ENCODE data around the gene ANKRD66.

Gene ANKRD66

GRCh38 chr6:46792635-46793034 lies 45.9 kb downstream of the ANKRD66 start:
- DNase-seq, result no peak

- DNase-seq, result no peak
Measured at GRCh38 chr6:46793138-46793537, 46.4 kb downstream of the ANKRD66 start, which contains the start of gene MEP1A. Gene MEP1A, plus strand, starts transcription at chr6:46793389. Its CDS starts 10 bp downstream, at chr6:46793399.

GRCh38 chr6:46794068-46794467 lies 47.3 kb downstream of the ANKRD66 start:
- DNase-seq, result no peak

GRCh38 chr6:46795816-46796215 lies 49.1 kb downstream of the ANKRD66 start:
- DNase-seq, result no peak

- no peak for DNase-seq
Measured at GRCh38 chr6:46796848-46797580, 50.3 kb downstream of the ANKRD66 start.

- no peak for DNase-seq
Measured at GRCh38 chr6:46799657-46800056, 52.9 kb downstream of the ANKRD66 start.

- DNase-seq, result no peak
Measured at GRCh38 chr6:46808806-46809205, 62.1 kb downstream of the ANKRD66 start.
